Measurements from ENCODE around the gene PITPNC1.

- TF ChIP-seq POLR2A (IDR thresholded peaks at IDR 0.05) (no peak), CTCF (IDR thresholded peaks at IDR 0.05) (no peak), POLR2AphosphoS5 (IDR thresholded peaks at IDR 0.05) (no peak), EP300 (IDR thresholded peaks at IDR 0.05) (no peak)
These were observed 132.6 kb downstream of the PITPNC1 start for GRCh38 chr17:67509390-67510287.

Measured in upper lobe of left lung (tissue), 4 donors.